HepG2 (cell line): ENCODE measurements around the gene SPAG9. TPM values are rescaled to one million over a fixed set of nuclear protein-coding genes. Genes with fewer than 3 reads are reported as not detected.

Source experiments
- AKNA ChIP-seq: sonication (generic); formaldehyde crosslinking; IDR thresholded peaks from 2 replicates; pipeline ENCODE4 v1.4.0; 2020; ENCODE audit warnings: missing genetic modification reagents, borderline replicate concordance
- ATF7-NPFF ChIP-seq: sonication (generic); formaldehyde crosslinking; IDR thresholded peaks from 2 replicates; pipeline ENCODE4 v1.8.1; 2023; ENCODE audit warnings: mild to moderate bottlenecking, low read depth, missing genetic modification reagents, moderate library complexity
- CENPBD1 ChIP-seq: sonication (generic); formaldehyde crosslinking; IDR thresholded peaks from 2 replicates; pipeline ENCODE4 v1.8.0; 2022; ENCODE audit warnings: missing genetic modification reagents, low read depth, mild to moderate bottlenecking, borderline replicate concordance
- HNRNPL ChIP-seq: fragments of 200-400 bp; formaldehyde crosslinking; IDR thresholded peaks from 2 replicates; pipeline ENCODE4 v1.6.1; 2017; ENCODE audit warnings: mild to moderate bottlenecking, low read depth, low read length
- KLF16 ChIP-seq, 2 experiments: sonication (generic) in 1 of 2; formaldehyde crosslinking in 1 of 2; IDR thresholded peaks; 2 replicates each; pipeline versions ENCODE4 v1.6.1 to v1.8.0; 2016 to 2023; ENCODE audit warnings: missing genetic modification reagents in 2 of 2, missing compliant biosample characterization in 1 of 2
- PHF8 ChIP-seq: sonication (generic); formaldehyde crosslinking; IDR thresholded peaks from 2 replicates; pipeline ENCODE4 v1.5.0; 2020; ENCODE audit warnings: missing genetic modification reagents
- RERE ChIP-seq: IDR thresholded peaks from 2 replicates; pipeline ENCODE4 v1.6.1; 2016; ENCODE audit warnings: low read depth, missing genetic modification reagents, missing compliant biosample characterization
- SMARCE1 ChIP-seq: fragments of 450-650 bp; IDR thresholded peaks from 2 replicates; pipeline ENCODE4 v1.6.1; 2017; ENCODE audit warnings: borderline replicate concordance
- SYNCRIP ChIP-seq: fragments of 200-400 bp; formaldehyde crosslinking; IDR thresholded peaks from 2 replicates; pipeline ENCODE4 v1.6.1; 2018; ENCODE audit warnings: mild to moderate bottlenecking, low read depth, low read length; ENCODE audit not compliant: insufficient read depth
- TRAFD1 ChIP-seq: sonication (generic); formaldehyde crosslinking; IDR thresholded peaks from 2 replicates; pipeline ENCODE4 v1.5.1; 2020; ENCODE audit warnings: missing genetic modification reagents, mild to moderate bottlenecking, borderline replicate concordance
- WIZ ChIP-seq: sonication (generic); formaldehyde crosslinking; IDR thresholded peaks from 2 replicates; pipeline ENCODE4 v1.5.1; 2020; ENCODE audit warnings: mild to moderate bottlenecking, missing genetic modification reagents
- ZNF350 ChIP-seq: sonication (generic); formaldehyde crosslinking; IDR thresholded peaks from 2 replicates; pipeline ENCODE4 v1.4.0; 2020; ENCODE audit warnings: mild to moderate bottlenecking, low read depth, missing genetic modification reagents, borderline replicate concordance
- ZNF562 ChIP-seq: sonication (generic); formaldehyde crosslinking; IDR thresholded peaks from 2 replicates; pipeline ENCODE4 v1.8.0; 2022; ENCODE audit warnings: missing genetic modification reagents, borderline replicate concordance
- ZNF782 ChIP-seq: sonication (generic); formaldehyde crosslinking; IDR thresholded peaks from 2 replicates; pipeline ENCODE4 v1.4.0; 2020; ENCODE audit warnings: missing genetic modification reagents, mild to moderate bottlenecking, borderline replicate concordance
- ZNF879 ChIP-seq: sonication (generic); formaldehyde crosslinking; IDR thresholded peaks from 2 replicates; pipeline ENCODE4 v1.8.1; 2023; ENCODE audit warnings: missing genetic modification reagents
- polyA plus RNA-seq, 8 experiments: library from polyadenylated mRNA; depleted of rRNA in 3 of 8; stranded (reverse) in 7 of 8; unstranded in 1 of 8; fragments of >200 nt; fragmentation: Illumina TruSeq in 4 of 8; extraction: Trizol in 4 of 8; gene quantifications; 2 replicates each; pipeline versions ENCODE4 v1.2.1 to v1.2.3, GENCODE V29; 2011 to 2016; ENCODE audit warnings: low read depth in 4 of 8, missing spikeins in 1 of 8, mixed read lengths in 1 of 8; ENCODE audit not compliant: insufficient read depth in 1 of 8
- total RNA-seq, 5 experiments: library from RNA; depleted of rRNA; stranded (reverse); fragments of >200 nt; fragmentation: Illumina TruSeq; extraction: Trizol; gene quantifications; 2 replicates each; pipeline ENCODE4 v1.2.3, GENCODE V29; 2016; ENCODE audit warnings: low read depth in 1 of 5

The SPAG9 gene
- total and polyA plus RNA-seq, 2 of the 13 experiments (the other 11 are each of a cell fraction or from before 2014, with no cell fraction given): 43.2 to 78.6 TPM

- TF ChIP-seq RERE (CRISPR knock-in tag) (peak; percentile 94), ZNF350 (CRISPR knock-in tag) (peak; percentile 100), SMARCE1 (no peak), HNRNPL (peak; percentile 73; the same call in 1 of the 2 replicates), SYNCRIP (no peak), CENPBD1 (CRISPR knock-in tag) (no peak; the same call in 1 of the 2 replicates), TRAFD1 (CRISPR knock-in tag) (peak; percentile 100; the same call in 1 of the 2 replicates), ATF7-NPFF (CRISPR knock-in tag) (peak; percentile 99), PHF8 (CRISPR knock-in tag) (peak; percentile 97), ZNF562 (0 out of 2 replicates have a peak, but pooled peaks have one; percentile 47), ZNF879 (CRISPR knock-in tag) (peak; percentile 87), WIZ (CRISPR knock-in tag) (peak; percentile 97; the same call in 1 of the 2 replicates), ZNF782 (CRISPR knock-in tag) (peak; percentile 99; the same call in 1 of the 2 replicates), KLF16 (CRISPR knock-in tag; IDR thresholded peaks at IDR 0.05) (peak; percentile 67 to 100; a peak in 3 of 4 replicates), AKNA (CRISPR knock-in tag) (peak; percentile 94)
These were observed 32.8 kb upstream of the SPAG9 start, which contains the start of gene NME1 (continued) for GRCh38 chr17:51153210-51154072.
